ENCODE measurements around the gene RAB2B.

RAB2B gene

GRCh38 chr14:21520767-21521166 is 44.0 kb upstream of the RAB2B start:
- H3F3A ChIP-seq (ENCODE audit: insufficient read depth, low read length) = no peaks in the 10 kb centered on the region
- TF ChIP-seq EZH2phosphoT487 (IDR thresholded peaks at IDR 0.05; ENCODE audit: low read length) = no peak
- TF ChIP-seq EZH2 (optimal IDR thresholded peaks at IDR 0.05; ENCODE audit: low read depth, low read length) = no peak
- no peak for TF ChIP-seq CTCF (IDR thresholded peaks at IDR 0.05; ENCODE audit: low read length)
- no peak overlapping the region for H2AFZ ChIP-seq (ENCODE audit: low read length)
- no peaks in the 10 kb centered on the region for H3K79me2 ChIP-seq (ENCODE audit: low read length)
- H3K36me3 ChIP-seq (replicated peaks; ENCODE audit: insufficient read depth, low read length) = no peaks in the 10 kb centered on the region
- H3K9me3 ChIP-seq (replicated peaks; ENCODE audit: insufficient read depth, low read length) = no peaks in the 10 kb centered on the region
- H3K27ac ChIP-seq (ENCODE audit: low read length) = no peak overlapping the region
- H3K9me2 ChIP-seq (replicated peaks; ENCODE audit: insufficient read depth, low read length) = no peaks in the 10 kb centered on the region
- DNase-seq = no peak
- no peak overlapping the region for H3K9ac ChIP-seq (ENCODE audit: low read length)
- no peaks in the 10 kb centered on the region for H3K4me1 ChIP-seq (ENCODE audit: low read length)
- H3K27me3 ChIP-seq (replicated peaks; ENCODE audit: insufficient read depth, low read length) = no peaks in the 10 kb centered on the region
- H4K20me1 ChIP-seq (ENCODE audit: insufficient read depth, low read length) = no peaks in the 10 kb centered on the region
- H3K4me2 ChIP-seq (ENCODE audit: low read depth, low read length) = no peak overlapping the region
- H3K4me3 ChIP-seq (ENCODE audit: low read length) = no peak overlapping the region

GRCh38 chr14:21518725-21519124 is 42.0 kb upstream of the RAB2B start:
- Histone ChIP-seq H3K9me2 (replicated peaks; ENCODE audit: insufficient read depth, low read length) (no peaks in the 10 kb centered on the region), H4K20me1 (ENCODE audit: insufficient read depth, low read length) (no peaks in the 10 kb centered on the region), H3K27me3 (replicated peaks; ENCODE audit: insufficient read depth, low read length) (no peaks in the 10 kb centered on the region), H2AFZ (ENCODE audit: low read length) (no peak overlapping the region), H3K4me1 (ENCODE audit: low read length) (no peaks in the 10 kb centered on the region), H3K4me2 (ENCODE audit: low read depth, low read length) (no peak overlapping the region), H3K27ac (ENCODE audit: low read length) (no peak overlapping the region), H3K79me2 (ENCODE audit: low read length) (no peaks in the 10 kb centered on the region), H3K9me3 (replicated peaks; ENCODE audit: insufficient read depth, low read length) (no peaks in the 10 kb centered on the region), H3K36me3 (replicated peaks; ENCODE audit: insufficient read depth, low read length) (no peaks in the 10 kb centered on the region), H3K9ac (ENCODE audit: low read length) (no peak overlapping the region), H3F3A (ENCODE audit: insufficient read depth, low read length) (no peaks in the 10 kb centered on the region), H3K4me3 (ENCODE audit: low read length) (no peak overlapping the region)
- DNase-seq = no peak
- TF ChIP-seq CTCF (IDR thresholded peaks at IDR 0.05; ENCODE audit: low read length) = no peak
- TF ChIP-seq EZH2 (optimal IDR thresholded peaks at IDR 0.05; ENCODE audit: low read depth, low read length) = no peak
- TF ChIP-seq EZH2phosphoT487 (IDR thresholded peaks at IDR 0.05; ENCODE audit: low read length) = no peak

GRCh38 chr14:21514341-21514740 is 37.6 kb upstream of the RAB2B start:
- Histone ChIP-seq H3K27ac (ENCODE audit: low read length) (no peak overlapping the region), H4K20me1 (ENCODE audit: insufficient read depth, low read length) (no peaks in the 10 kb centered on the region), H3K9me2 (replicated peaks; ENCODE audit: insufficient read depth, low read length) (no peaks in the 10 kb centered on the region), H3K9me3 (replicated peaks; ENCODE audit: insufficient read depth, low read length) (no peaks in the 10 kb centered on the region), H3K79me2 (ENCODE audit: low read length) (peaks cover 18% of the 10 kb centered on the region), H3K4me3 (ENCODE audit: low read length) (no peak overlapping the region), H3K27me3 (replicated peaks; ENCODE audit: insufficient read depth, low read length) (no peaks in the 10 kb centered on the region), H3K9ac (ENCODE audit: low read length) (no peak overlapping the region), H2AFZ (ENCODE audit: low read length) (no peak overlapping the region), H3K36me3 (replicated peaks; ENCODE audit: insufficient read depth, low read length) (no peaks in the 10 kb centered on the region), H3K4me2 (ENCODE audit: low read depth, low read length) (no peak overlapping the region), H3K4me1 (ENCODE audit: low read length) (no peaks in the 10 kb centered on the region), H3F3A (ENCODE audit: insufficient read depth, low read length) (no peaks in the 10 kb centered on the region)
- DNase-seq = no peak
- TF ChIP-seq EZH2 (optimal IDR thresholded peaks at IDR 0.05; ENCODE audit: low read depth, low read length) = no peak
- no peak for TF ChIP-seq EZH2phosphoT487 (IDR thresholded peaks at IDR 0.05; ENCODE audit: low read length)
- TF ChIP-seq CTCF (IDR thresholded peaks at IDR 0.05; ENCODE audit: low read length) = no peak

Measured in MM.1S (cell line).